Activated CD8-positive, alpha-beta memory T cell treated with anti-CD3 and anti-CD28 coated beads for 24 hours (primary cell): ENCODE data around the gene TSPEAR.

Source experiments
- DNase-seq: peaks from one replicate; pipeline ENCODE4 v3.0.0-alpha.2; 2020

Gene TSPEAR

DNA sequence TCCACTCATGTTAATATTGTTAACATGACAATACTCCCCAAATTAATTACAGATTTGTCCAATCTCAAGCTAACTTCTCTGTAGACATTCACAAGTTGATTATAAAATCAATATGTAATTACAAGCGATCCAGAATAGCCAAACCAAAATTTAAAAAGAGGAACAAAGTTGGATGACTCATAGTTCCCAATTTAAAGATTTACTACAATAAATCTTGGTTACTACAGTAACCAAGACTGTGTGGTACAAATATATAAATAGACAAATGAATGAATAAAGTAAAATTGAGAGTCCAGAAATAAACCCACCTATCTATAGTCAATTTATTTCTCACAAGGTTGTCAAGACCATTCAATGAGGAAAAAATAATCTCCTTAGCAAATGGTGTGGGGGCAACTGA is 145.0 kb downstream of the TSPEAR start:
- no peak for DNase-seq

DNA sequence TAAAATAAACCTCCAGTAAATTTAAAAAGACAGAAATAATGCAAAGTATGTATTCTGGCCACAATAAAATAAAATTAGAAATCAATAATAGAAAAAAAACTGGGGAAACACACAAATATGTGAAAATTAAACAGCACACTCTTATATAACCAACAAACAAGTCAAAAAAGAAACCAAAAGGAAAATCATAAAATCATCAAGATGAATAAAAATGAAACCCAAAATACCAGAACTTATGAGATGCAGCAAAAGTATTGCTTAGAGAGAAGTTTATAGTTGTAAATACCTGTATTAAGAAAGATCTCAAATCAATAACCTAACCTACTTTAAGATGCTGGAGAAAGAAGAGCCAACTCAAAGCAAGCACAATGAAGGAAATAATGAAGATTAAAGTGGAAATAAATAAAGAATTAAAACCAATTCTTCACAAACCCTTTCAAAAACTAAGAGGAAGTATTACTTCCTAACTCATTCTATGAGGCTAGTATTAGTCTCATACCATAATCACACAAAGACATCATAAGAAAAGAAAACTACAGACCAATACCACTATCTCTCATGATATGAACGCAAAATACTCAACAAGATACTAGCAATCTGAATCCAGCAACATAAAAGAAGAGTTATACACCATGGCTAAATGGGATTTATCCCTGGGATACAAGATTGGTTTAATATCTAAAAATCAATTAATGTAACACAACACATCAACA is 146.3 kb downstream of the TSPEAR start:
- no peak for DNase-seq

DNA sequence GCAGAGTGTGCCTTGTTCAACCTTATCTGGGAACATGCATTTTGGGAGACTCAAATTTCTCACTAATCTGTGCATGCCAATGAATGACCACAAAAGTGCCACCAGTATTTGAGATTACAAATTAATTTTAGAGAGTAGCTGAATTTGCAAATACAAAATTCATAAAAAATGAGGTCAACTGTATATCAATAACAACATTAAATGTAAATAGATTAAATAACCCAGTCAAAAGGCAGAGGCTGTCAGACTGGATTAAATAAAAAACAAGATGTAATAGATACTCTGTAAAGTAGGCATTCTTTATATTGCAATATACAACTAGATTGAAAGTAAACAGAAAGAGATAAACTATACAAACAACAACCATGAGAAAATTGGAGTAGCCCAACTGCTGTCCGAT is 147.3 kb downstream of the TSPEAR start:
- no peak for DNase-seq

DNA sequence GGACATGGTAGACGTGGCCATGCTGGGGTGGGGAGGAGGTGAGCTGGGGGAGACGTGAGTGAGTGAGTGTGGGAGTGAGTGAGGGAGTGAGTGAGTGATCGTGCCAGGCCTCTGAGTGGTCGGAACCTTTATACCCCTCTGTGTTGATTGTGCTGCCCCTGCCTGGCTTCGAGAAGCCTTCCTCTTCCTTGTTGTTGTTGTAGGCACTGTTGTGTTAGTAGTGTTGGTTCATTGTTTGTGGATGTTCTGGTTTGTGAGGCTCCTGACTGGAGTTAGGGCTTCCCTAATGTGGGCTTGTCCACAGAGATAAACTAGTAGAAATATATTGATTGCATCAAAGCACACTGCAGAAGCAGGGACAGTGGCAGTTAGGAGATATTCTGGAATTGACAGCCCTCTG is 152.7 kb downstream of the TSPEAR start, which contains the start of gene KRTAP10-3:
TSS of gene KRTAP10-3 (minus strand) at position 101 of the 400 bp plus-strand sequence. CDS start at position 21, 80 bp downstream.
- no peak for DNase-seq

DNA sequence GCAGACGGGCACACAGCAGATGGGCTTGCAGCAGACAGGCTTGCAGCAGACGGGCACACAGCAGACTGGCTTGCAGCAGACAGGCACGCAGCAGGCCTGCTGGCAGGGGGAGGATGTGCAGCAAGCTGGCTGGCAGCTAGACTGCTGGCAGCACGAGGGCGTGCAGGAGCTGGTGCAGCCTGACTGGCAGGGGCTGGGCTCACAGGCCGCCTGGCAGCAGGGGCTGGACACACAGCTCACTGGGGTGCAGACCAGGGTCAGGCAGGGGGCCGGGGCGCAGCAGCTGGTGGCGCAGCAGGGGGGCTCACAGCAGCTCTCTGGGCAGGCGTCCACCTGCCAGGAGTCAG is 153.1 kb downstream of the TSPEAR start:
- peak; percentile 49 for DNase-seq

DNA sequence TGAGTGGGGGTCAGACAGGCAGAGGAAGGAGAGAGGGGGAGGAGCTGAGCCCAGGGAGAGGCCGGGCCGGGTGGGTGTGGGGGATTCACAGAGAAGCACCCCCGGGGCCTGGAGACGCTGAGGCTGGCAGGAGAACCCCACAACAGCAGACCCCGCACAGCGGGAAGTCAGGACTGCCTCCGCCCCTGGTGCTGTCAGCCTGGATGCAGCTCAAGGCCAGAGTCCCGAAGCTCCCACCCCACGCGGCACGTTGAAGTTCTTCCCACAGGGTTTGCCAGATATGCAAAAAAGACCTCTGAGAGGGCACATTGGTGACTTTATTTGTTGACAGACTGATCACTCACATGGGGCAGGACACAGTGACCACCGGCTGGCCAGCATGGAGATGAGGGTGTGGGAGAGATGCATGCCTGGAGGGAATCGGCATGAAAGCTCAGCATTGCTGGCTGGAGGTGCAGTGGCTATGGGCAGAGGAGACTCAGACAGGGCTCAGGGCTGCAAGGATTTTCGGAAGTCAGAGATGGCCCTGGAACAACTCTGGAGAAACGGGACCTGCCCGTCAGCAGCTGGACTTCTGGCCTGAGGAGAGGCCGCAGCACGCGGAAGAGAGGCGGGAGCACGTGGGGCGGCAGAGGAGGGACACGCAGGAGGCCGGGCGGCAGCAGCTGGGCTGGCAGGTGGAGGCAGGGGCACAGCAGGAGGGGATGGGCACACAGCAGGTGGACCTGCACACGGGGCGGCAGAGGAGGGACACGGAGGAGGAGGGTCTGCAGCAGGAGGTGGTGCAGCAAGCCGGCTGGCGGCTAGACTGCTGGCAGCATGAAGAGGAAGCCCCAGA is 153.7 kb downstream of the TSPEAR start:
- peak; percentile 37 for DNase-seq

DNA sequence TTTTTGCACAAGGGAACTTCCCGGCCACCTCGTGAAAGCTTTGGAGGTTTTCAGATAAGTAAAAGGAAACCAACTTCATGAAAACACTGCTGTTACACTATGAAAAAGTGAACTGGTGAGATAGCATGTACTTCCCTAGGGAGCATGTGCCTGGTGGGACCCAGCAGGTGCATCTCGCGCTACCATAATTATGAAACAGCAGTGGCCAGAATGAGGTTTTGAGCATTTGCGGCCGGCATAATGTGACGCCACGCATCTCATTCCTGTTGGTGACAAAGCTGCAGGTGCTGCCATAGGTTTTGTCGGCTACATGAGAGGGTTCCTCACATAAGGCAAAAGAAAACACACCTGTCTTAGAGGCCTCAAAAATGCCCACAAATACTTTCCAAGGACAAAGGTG is 154.5 kb downstream of the TSPEAR start:
- peak; percentile 38 for DNase-seq

DNA sequence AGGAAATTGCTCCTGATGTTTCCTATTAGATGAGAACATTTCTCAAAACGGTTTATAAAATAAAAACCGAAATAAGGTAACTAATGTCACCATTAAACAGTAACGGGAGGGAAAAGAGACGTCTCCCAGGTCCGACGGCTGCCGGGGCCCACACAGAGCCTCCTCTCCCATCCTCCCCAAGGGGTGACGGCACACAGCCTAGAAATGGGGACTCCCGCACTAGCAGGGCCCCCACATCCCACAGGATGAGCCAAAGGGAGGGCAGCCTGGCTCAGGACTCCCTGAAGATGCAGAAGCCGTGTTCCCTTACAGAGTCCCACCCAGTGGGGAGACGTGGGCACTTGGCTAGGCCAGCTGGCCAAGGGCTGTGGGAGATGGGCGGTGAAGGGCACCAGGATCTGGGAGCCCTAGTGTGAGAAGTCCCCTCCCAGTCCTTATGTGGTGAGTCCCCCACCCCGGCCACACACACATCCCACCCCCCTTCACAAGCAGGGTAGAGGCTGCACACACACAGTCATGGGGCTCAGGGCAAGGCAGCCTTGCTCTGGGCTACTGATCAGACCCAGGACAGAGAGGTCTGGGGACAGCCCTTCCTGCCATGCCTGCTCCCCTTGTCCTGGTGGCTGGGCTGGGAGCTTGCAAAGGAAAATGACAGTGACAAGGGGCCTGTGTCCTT is 156.0 kb downstream of the TSPEAR start:
- peak; percentile 33 for DNase-seq

DNA sequence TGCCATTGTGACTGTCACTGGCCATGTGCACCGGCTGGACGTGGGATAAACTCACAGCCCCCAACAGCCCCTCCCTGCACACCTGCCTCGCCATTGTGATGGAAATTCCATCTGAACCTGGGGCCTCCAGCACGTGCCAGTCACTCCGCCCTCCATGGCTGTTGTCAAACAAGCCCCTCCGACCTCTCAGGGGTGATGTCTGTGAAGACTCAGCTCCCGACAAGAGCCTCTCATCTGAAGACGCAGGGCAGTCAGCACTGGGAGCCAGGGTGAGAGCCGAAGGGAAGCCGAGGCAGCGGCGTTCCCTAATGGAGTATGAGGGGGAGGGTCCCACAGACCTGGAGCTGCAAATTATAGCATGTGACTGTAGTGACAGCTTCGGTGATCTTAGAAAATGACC is 158.7 kb downstream of the TSPEAR start:
- DNase-seq = no peak

DNA sequence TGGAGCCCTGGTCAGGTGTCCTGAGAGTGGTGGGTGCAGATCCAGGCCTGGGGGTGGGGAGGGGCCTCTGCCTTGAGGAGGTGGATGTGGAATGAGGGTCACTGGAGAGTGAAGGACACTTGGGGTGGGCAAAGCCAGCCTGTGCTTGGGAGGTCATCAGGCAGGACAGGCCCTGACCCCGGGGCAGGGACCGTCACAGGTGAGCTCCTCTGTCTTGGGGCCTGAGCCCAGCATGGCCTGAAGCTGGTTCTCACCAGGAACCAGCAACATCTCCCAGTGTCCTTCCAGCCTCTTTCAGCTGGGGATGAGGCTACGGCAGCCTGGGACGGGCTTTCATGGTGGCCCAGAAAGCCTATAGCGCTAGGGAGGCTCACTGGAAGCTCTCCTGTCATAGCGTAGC is 159.2 kb downstream of the TSPEAR start:
- peak; percentile 41 for DNase-seq

DNA sequence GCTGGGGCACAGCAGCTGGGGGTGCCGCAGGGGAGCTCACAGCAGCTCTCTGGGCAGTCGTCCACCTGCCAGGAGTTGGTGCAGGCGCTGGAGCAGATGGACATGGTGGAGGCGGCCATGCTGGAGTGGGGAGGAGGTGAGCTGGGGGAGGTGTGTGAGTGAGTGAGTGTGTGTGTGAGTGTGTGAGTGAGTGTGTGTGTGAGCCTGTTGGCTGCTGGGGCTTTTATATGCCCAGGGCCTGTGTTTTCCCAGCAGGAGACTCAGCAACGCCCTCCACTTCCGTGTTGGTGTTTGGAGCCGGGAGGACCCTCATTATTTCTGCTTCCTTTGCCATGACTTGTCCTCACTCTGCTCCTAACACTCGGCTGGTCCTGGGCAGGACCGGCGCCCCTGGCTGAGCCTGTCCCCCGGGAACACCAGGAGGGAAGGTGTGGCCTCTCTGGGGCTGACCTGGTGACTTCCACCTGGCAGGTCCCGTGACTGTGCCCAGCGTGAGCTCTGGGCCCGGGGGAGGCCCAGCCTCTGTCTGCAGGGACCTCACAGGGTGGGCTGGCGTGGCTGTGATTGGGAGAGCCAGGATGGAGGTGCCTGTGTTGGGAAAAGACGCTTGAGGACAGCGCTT is 159.9 kb downstream of the TSPEAR start, which contains the start of gene KRTAP10-2:
TSS of gene KRTAP10-2 (minus strand) at position 166 of the 622 bp plus-strand sequence. CDS start at position 119, 47 bp downstream.
- peak; percentile 44 for DNase-seq

DNA sequence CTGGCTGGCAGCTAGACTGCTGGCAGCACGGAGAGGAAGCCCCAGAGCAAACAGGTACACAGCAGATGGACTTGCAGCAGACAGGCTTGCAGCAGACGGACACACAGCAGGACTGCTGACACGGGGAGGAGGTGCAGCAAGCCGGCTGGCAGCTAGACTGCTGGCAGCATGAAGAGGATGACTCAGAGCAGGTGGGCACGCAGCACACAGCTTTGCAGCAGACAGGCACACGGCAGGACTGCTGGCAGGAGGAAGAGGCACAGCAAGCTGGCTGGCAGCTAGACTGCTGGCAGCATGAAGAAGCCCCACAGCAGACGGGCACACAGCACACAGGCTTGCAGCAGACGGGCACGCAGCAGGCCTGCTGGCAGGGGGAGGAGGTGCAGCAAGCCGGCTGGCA is 160.6 kb downstream of the TSPEAR start:
- no peak for DNase-seq

DNA sequence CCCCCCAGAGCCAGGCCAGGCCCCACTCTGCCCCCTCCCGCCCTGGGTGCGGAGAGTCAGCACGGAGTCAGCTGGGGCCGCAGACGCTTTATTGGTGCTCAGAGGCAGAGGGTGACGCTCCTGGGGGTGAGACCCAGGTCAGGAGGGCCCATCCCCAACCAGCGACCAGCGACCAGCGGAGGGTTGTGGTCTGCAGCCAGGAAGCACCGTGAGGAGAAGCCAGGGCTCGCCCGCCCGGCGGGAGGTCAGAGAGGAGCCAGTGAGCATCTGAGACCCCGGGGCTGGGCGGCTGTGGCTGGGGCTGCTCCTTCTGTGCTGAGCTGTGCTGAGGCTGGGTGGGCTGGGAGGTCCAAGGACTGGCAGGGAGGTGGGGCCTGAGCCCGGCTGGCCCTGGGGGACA is 161.1 kb downstream of the TSPEAR start:
- DNase-seq = peak; percentile 37

DNA sequence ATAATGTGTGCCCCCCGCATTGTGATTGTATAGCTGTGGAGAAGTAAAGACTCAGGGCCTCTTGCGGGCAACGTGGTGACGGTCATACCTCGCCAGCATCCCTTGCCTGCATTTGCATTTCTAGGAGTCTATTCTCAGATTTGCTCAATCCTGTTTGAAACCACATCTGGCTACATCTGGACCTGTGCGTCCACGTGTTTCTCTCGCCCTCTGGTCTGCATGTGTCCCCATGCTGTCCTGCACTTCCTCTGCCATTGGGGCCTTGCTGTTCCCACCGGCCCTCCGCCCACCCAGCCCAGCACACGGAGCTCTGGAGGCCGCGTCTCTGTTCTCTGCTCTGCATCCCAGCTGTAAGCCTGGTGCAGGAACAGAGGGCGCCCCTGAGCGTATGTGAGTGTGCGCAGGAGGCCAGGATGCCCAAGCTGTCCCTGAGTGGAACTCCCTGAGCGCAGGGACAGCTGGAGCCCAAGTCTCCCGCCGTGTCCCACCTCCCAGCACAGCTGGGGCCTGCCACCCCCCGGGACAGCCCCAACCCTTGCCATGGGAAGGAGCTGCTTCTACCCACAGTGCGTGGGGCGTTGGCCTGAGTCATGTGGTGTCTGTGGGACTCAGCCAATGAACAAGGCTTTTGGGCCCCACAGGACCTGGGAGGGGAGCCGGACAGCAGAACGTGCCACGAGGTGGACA is 161.7 kb downstream of the TSPEAR start:
- peak; percentile 50 for DNase-seq

DNA sequence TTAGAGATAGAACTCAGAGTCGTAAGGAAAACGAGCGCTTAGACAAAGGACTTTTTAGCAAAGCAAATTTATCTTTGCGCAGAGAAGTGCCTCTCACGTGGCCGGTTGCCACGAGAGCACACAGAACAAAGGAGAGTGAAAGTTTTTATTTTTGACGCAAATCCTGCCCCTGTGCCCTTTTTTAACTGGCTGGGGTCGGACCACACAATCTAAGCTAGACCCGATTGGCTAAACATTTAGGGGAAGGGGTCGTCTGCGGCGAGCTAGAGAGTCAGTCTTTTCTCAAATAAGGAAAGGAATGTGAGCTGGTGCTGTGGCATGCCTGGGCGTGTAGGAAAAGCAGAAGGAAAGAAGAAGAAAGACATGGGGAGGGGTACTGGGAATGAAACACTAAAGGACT is 162.4 kb downstream of the TSPEAR start:
- DNase-seq = no peak

DNA sequence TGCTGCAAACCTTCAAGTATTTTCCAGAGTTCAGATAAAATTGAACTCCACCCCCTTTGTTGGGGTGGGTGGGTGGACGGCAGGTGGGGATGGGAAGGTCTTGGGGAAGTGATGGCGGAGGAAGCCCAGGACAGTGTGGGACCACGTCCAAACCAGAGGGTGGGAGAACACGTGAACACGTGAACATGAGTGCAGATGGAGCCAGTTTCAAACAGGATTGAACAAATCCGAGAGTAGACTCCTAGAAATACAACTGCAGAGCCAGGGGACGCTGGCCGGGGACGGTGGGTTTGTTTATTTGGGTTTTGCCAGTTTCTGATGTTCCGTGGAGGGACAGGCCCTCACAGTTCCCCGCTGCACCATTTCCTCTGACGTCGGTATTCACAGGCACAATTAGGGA is 163.0 kb downstream of the TSPEAR start:
- peak; percentile 52 for DNase-seq

DNA sequence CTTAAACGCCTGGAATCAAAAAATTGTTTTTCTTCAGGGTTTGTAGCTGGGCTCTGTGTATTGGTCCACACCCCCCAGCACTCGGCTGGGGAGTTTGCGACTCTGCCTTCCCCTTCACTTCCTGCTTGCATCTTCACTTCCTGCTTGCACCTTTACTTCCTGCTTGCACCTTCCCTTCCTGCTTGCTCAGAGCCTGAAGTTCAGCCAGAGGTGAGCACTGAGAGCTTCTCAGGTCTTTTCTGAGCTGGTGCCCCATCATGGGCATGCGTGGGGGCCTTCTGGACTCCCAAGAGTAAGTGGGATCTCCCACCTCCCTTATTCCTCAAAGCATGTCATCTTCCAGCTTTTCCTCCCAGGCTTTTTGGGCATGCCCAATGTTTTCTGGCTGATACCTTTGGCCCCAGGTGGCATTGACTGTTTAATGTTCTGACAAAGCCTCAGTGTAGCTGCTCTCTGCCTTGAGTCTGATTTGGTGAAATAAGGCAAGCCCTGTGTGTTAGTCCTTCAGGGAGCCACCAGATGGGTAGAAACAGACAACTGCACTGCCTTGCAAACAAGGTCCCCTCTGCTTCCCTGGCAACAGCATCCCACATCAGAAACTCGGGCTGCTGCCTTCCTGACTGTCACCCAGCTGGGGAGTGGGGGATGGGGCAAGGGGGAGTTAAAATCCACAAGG is 163.6 kb downstream of the TSPEAR start:
- DNase-seq = peak; percentile 74

DNA sequence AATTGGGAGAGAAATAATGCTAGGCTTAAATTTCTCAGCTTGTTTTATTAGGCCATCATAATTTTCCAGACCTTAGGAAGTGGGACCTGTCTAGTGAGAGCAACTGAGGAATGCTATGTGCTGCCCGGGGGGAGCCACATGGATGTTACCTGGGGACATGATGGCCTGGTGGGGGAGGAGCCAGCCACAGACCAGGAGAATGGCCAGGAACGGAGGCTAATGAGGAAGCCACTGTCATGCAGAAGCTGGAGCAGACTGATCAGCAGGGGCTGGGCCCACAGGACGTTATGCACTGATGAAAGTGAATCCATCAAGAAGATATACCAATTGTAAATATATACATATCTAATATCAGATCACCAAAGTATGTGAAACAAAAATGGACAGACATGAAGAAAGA is 166.8 kb downstream of the TSPEAR start:
- no peak for DNase-seq

DNA sequence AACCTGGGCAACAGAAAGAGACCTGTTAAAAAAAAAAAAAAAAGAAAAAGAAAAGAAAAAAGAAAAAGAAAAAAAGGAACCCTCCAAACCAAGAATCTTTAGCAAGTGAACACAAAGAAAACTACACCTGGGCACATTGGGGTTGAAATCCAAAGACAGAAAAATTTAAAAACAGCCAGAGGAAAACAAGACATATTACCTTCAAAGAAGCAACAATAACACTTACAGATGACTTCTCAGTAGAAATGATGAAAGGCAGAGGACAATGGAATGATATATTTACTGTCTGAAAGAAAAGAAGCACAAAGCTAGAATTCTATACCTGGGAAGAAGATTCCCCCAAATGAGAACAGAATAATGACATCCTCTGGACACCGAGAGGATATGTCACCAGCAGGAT is 168.7 kb downstream of the TSPEAR start:
- no peak for DNase-seq

DNA sequence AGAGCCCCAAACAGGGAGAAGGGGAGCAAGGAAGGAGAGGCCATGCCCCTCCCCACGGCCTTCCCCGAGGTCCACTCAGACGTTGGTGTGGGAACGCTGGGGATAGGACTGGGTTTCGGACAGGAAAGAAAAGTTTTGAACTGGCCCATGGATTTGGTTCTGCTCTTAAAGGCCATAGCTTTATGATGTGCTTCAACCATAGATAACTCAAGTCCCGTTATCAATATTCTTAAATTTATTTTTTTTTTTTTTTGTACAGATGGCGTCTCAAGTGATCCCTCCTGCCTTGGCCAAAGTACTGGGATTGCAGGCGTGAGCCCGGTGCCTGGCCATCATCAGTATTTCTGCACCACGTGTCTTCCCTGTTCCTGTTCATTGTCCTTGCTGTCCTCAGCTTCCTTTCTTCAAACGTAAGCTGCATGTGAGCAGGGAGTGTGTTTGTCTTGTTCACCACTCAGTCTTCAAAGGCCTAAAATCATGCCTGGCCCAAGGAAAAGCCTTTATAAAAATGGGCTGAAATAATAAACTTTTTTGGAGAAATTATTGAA is 170.6 kb downstream of the TSPEAR start:
- no peak for DNase-seq

DNA sequence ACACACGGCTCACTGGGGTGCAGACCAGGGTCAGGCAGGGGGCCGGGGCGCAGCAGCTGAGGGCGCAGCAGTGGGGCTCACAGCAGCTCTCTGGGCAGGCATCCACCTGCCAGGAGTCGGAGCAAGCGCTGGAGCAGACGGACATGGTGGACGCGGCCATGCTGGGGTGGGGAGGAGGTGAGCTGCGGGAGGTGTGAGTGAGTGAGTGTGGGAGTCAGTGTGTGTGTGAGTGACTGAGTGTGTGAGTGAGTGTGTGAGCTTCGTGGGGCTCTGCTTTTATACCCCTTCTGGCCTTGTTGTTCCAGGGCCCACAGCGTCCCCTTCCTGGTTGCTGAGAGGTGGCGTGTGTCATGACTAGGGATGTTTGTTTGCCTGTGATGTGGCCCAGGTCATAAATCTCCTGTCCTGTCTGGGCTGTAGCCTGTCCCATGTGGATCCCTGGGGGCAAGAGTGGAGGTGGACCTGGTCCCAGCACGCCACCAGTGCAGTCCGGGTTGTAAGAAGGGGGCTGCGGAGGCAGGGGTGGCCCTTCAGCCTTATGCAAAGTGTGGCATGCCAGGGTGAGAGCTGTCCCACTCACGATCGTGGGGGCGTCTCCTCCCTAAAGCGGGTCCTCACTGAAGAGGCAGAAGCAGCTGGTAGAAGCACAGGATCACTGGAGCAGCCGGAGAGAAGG is 171.2 kb downstream of the TSPEAR start, which contains the start of gene KRTAP10-1:
TSS of gene KRTAP10-1 (minus strand) at position 205 of the 676 bp plus-strand sequence. CDS start at position 160, 45 bp downstream.
- peak; percentile 48 for DNase-seq
